NCI-H774 (cell line): Measurements from ENCODE around the gene PDXK.

Experiments
- DNase-seq: peaks from one replicate; lab custom pipeline; 2025; lab: John Stamatoyannopoulos, UW

The PDXK gene

DNA sequence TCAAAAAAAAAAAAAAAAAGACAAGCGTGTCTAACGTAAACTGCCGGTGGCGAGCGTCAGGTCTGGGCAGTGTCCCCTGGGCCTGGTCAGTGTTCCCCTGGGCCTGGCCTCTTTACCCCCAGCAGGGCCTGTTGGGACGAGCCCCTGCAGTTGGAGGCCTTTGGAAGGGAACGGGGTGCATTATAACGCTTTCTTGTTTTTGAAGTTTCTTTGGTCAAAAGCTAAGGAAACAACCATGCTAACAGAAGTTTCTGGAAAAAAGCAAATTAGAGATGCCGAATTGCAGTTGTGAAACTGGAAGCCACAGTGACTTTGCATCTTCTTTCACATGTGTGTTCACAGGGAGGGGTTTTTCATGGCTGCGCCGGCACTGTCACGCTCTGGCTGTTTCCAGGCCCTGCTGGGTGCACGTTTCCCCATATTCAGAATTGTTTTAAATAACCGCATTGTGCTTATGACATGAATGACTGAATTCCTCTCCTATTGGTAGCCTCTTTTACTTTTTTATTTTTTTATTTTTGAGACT is 86.4 kb downstream of the PDXK start:
- DNase-seq = no peak

DNA sequence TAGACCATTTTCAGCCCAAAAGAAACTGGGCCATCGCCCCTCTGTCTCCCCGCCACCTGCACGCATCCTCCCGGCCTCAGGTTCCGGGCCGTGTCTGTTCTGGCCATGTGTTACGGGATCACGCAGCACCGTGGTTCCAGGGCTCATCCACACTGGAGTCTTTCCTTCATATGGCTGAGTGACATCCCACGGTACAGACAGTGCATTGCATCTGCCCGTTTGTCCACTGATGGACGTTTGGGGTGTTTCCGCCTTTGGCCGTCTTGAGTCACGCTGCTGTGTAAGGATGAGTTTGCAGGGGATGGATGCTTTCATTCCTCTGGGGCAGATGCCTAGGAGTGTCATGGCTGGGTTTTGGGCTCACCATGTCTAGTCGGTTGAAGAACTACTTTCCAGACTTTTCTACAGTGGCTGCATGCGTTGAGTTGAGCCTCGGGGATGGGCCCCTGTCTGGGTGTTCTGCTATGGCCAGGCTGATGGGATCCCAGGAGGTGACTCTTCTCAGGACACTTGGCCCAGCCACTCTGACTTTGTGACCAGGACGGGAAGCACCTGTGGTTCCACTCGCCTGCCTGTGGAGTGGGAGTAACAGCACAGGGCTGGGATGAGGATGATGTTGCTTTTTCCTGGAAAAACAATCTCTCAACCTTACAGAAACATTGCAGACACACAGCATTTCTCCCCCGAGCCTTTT is 87.2 kb downstream of the PDXK start:
- no peak for DNase-seq

DNA sequence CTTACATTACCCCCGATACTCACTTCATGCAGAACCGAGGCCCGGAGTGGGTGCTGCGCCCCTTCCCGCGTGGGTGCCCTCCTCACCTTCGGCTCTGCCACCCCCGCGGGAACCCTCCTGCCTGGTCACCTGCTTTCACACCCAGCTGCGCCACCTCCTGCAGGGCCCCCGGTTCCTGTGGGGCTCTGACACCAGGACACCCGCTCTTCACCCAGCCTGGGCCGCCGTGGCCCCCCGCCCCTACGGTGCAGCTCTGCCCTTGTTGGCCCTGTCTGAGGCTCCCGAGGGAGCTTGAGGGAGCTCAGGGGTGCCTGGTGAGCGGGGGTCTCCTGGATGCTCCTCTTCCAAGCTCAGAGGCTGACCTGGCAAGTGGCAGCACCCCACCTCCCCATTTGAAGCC is 89.4 kb downstream of the PDXK start:
- DNase-seq = no peak

DNA sequence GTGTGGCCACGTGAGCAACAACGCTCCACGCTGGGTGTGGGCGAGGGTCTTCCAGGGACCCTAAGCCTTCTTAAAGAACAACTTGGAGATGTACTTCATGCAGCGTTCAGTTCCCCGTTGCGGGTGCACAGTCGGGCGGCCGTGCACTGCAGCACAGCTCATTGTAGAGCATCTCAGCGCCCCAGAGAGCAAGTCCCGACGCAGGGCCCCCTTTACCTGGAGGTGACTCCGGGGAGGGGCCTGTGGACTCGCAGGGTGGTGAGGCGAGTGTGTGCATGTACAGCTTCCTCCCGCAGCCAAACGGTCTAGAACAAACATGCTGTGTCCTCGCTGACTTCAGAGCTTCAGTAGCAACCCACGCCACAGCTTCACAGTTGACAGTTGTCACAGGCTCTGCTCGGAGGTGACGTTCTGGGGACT is 89.9 kb downstream of the PDXK start:
- DNase-seq = no peak

DNA sequence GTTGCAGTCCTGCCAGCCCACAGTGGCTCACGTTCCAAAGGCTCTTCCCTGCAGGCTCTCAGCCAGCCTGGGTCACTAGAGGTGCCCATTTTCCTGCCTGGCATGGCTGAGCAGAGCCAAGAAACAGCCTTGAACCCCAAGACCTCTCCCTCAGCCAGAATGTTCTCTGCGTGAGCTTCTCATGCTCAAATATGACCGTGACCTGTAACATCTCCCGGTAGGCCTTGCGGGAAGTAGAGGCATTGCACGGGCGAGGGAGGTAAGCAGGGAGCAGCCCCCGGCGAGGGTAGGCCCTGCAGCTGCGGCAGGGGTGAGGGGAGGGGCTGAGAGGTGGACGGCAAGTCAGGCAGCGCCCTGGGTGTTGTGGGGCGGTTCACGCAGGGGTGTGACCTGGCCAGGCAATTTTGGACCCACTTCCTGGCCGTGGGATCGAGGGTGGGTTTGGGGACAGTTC is 90.4 kb downstream of the PDXK start:
- no peak for DNase-seq

DNA sequence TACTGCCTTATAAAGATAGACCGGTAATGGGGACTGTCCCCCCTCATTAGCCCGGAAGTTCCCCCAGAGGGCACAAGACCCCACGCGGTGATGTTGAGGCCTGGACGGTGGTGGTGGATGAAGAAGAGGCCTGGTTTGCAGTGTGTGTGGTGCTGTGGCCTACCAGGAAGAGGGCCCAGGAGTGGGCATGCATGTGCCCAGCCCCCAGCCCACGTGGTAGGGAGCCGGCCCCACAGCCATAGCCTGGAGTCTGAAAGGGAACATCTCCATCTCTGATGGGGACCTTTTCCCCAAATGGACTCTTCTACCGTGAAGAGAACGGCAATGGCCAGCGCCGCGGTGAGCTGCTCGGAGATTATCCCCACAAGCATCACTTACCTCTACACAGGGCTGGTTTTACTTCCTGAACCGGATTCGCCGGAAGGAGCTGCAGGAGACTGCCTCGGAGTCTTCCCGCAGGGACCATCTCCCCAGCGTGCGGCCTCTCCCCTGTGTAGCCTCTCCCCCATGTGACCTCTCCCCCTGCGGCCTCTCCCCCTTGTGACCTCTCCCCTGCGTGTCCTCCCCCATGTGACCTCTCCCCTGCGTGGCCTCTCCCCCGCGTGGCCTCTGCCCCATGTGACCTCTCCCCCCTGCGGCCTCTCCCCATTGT is 91.0 kb downstream of the PDXK start:
- DNase-seq = no peak

DNA sequence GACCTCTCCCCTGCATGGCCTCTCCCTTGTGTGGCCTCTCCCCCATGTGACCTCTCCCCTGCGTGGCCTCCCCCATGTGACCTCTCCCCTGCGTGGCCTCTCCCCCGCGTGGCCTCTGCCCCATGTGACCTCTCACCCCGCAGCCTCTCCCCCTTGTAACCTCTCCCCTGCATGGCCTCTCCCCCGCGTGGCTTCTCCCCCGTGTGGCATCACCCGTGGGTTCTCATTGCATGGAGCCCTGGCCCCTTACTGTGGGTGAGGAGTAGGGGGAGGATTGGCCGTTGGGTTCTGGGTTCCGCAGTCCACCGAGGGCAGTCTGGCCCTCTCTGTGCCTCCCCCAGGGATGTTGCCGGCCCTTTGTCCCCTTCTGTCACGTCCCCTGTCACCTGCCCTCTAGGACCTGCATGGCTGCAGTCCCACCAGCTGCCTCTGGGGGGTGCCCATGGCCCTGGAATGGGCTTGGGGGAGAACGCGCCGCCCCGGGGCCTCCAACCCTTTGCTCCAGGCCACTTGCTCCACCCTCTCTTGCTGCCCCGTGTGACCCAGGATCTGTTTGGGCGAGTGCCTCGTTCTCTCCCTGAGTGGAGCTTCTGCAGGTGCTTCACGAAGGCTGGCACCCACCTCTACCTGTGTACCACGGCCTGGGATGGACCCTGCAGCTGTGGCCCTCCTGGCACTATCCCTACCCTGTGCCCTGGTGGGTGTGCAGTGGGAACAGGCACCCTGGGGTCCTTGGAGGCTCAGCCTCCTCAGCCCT is 91.8 kb downstream of the PDXK start:
- peak; percentile 44 for DNase-seq

DNA sequence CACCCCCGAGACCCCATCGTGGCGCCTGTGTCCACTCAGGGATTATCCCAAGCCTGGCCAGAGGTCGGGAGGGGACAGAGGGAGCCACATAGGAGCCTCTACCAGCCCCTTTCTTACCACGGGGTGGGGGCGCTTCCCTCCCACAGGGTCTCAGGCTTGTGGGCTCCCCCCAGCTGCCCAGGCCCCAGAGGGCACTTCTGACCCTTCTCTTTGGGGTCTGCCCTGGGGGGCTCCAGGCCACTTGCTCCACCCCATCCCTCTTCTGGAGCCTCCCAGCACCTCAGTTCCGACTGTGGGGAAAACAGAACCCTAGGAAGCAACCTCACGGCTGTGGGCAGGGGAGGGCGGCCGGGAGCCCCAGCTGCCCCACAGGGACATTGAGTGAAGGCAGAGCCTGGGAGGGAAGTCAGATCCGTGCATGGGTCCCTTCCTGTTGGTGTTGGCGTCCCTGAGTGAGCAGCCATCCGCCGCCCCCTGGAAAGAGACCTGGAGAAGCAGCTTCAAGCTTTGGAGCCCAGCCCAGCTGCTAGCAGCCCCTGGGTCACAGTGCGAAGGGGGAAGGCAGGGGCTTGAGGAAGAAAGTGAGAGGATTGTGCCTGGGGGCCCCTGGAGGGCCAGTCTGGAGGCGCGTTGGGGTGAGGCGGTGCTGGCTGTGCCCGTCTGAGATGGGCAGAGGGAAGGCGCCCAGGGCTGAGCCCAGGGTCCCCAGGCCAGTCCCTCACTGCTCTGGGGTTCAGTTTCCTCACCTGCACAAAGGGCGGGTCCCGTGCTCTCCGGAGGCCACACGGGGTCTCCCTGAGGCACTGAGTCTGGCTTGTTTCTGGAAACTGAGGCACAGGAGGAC is 92.6 kb downstream of the PDXK start:
- DNase-seq = no peak
